ENCODE measurements around the gene NBPF6.

- TF ChIP-seq CTCF (IDR thresholded peaks at IDR 0.05), result no peak
- TF ChIP-seq NFIC (IDR thresholded peaks at IDR 0.05; ENCODE audit: borderline replicate concordance), result no peak
- TF ChIP-seq SIN3A (IDR thresholded peaks at IDR 0.05; ENCODE audit: borderline replicate concordance, low read depth, low read length), result no peak
- no peak for TF ChIP-seq TAF1 (IDR thresholded peaks at IDR 0.05; ENCODE audit: borderline replicate concordance, low read depth, low read length)
- no peak for TF ChIP-seq RCOR1 (IDR thresholded peaks at IDR 0.05; ENCODE audit: low read length)
- TF ChIP-seq RFX5 (IDR thresholded peaks at IDR 0.05; ENCODE audit: low read length), result no peak
- no peak for TF ChIP-seq YY1 (IDR thresholded peaks at IDR 0.05; ENCODE audit: low read depth)
Observed at GRCh38 chr1:108482708-108483107, 32.6 kb downstream of the NBPF6 start.
